Measurements from ENCODE around the gene PPP2R2C.

GRCh38 chr4:6492027-6492590 lies 19.7 kb upstream of the PPP2R2C start:
- TF ChIP-seq CTCF (conservative IDR thresholded peaks at IDR 0.05; ENCODE audit: low read depth, low read length) (no peak), EZH2 (IDR thresholded peaks at IDR 0.05; ENCODE audit: low read length, unreplicated experiment) (no peak)

Measured in PC-3 (cell line).